GM12878 (cell line): ENCODE measurements around the gene SRA1. TPM values are rescaled to one million over a fixed set of nuclear protein-coding genes. Genes with fewer than 3 reads are reported as not detected.

Experiments used
- ATAC-seq: fragments of 200-7000 bp; cut with Tn5 transposase; 3 replicates; pipeline ENCODE4 v1.9.1; 2020; ENCODE audit warnings: mild to moderate bottlenecking, moderate library complexity
- BruUV-seq: library from RNA; stranded (reverse); fragments of 400-500 nt; replicated peaks from 2 replicates; lab custom pipeline; 2021; lab: Mats Ljungman, UMichigan
- CTCF ChIA-PET: fragments of 300-600 bp; sonication (Branson Sonifier 250); formaldehyde crosslinking; extraction: SDS; loops from one replicate; lab custom pipeline; 2021; ENCODE audit warnings: inconsistent platforms; lab: Yijun Ruan, JAX
- POLR2A ChIA-PET: fragments of 350-600 bp; formaldehyde crosslinking; extraction: SDS; loops from one replicate; lab custom pipeline; 2021; ENCODE audit warnings: inconsistent platforms; lab: Charles Lee
- RAD21 ChIA-PET: fragments of 300-600 bp; sonication (Branson Sonifier 250); formaldehyde crosslinking; loops from one replicate; lab custom pipeline; 2023; ENCODE audit warnings: antibody characterized with exemption; ENCODE audit not compliant: unreplicated experiment; lab: Charles Lee
- SMC1A ChIA-PET: fragments of 300-600 bp; sonication (Branson Sonifier 250); formaldehyde crosslinking; loops from one replicate; lab custom pipeline; 2023; ENCODE audit not compliant: unreplicated experiment, uncharacterized antibody; lab: Charles Lee
- DNase-seq: peaks from one replicate; pipeline ENCODE4 v3.0.0-alpha.2; 2011; ENCODE audit warnings: low read depth, low spot score
- FAIRE-seq: peaks from 3 replicates; lab custom pipeline; 2011; peaks lifted over from hg19 to GRCh38; lab: Jason Lieb, UNC
- H2AFZ ChIP-seq: 2 replicates; pipeline ENCODE4 v1.6.0; 2011; ENCODE audit warnings: low read depth, low read length, control low read depth; ENCODE audit not compliant: control insufficient read depth
- H3K27ac ChIP-seq: 2 replicates; pipeline ENCODE4 v1.5.1; 2011; ENCODE audit warnings: control low read depth; ENCODE audit not compliant: control insufficient read depth, insufficient read depth
- H3K27me3 ChIP-seq, 2 experiments: replicated peaks in 1 of 2; 2 replicates each; pipeline versions ENCODE4 v1.6.0 to v1.6.1; 2011; ENCODE audit warnings: low read length in 1 of 2; ENCODE audit not compliant: control insufficient read depth in 2 of 2, insufficient read depth in 2 of 2
- H3K36me3 ChIP-seq, 2 experiments: 2 replicates each; pipeline ENCODE4 v1.5.1; 2011; ENCODE audit warnings: low read length in 1 of 2; ENCODE audit not compliant: control insufficient read depth in 2 of 2, insufficient read depth in 2 of 2
- H3K4me1 ChIP-seq: 2 replicates; pipeline ENCODE4 v1.6.1; 2011; ENCODE audit warnings: mild to moderate bottlenecking, low read length, moderate library complexity, mixed read lengths; ENCODE audit not compliant: control insufficient read depth, insufficient read depth
- H3K4me2 ChIP-seq: 2 replicates; pipeline ENCODE4 v1.6.0; 2011; ENCODE audit warnings: control low read depth; ENCODE audit not compliant: control insufficient read depth, insufficient read depth
- H3K4me3 ChIP-seq: fragments of 200-600 bp; sonication (generic); 2 replicates; pipeline ENCODE4 v1.5.1; 2016
- H3K79me2 ChIP-seq: 2 replicates; pipeline ENCODE4 v1.6.0; 2011; ENCODE audit warnings: low read length; ENCODE audit not compliant: control insufficient read depth, insufficient read depth
- H3K9ac ChIP-seq: 2 replicates; pipeline ENCODE4 v1.8.0; 2011; ENCODE audit warnings: low read length, control low read depth, mixed read lengths; ENCODE audit not compliant: control insufficient read depth, insufficient read depth
- H3K9me3 ChIP-seq: replicated peaks from 3 replicates; pipeline ENCODE4 v1.5.1; 2011; ENCODE audit warnings: mild to moderate bottlenecking, low read length; ENCODE audit not compliant: control insufficient read depth, insufficient read depth
- H4K20me1 ChIP-seq: 2 replicates; pipeline ENCODE4 v1.6.0; 2011; ENCODE audit not compliant: control insufficient read depth, insufficient read depth
- CUX1 ChIP-seq: IDR thresholded peaks from 2 replicates; pipeline ENCODE4 v1.6.1; 2012; ENCODE audit warnings: improper control_type of control experiment, low read depth, low read length; ENCODE audit not compliant: insufficient replicate concordance
- EZH2 ChIP-seq: IDR thresholded peaks from 2 replicates; pipeline ENCODE4 v1.6.1; 2012; ENCODE audit warnings: low read depth, mild to moderate bottlenecking, control low read depth, inconsistent platforms, low read length, borderline replicate concordance; ENCODE audit not compliant: control insufficient read depth
- FOS ChIP-seq: IDR thresholded peaks from 3 replicates; pipeline ENCODE4 v1.6.1; 2011; ENCODE audit warnings: borderline replicate concordance; ENCODE audit not compliant: insufficient read length; ENCODE audit errors: extremely low read depth
- FOXK2 ChIP-seq: fragments of 450-650 bp; IDR thresholded peaks from 2 replicates; pipeline ENCODE4 v1.6.1; 2017; ENCODE audit warnings: mild to moderate bottlenecking, moderate library complexity
- MYC ChIP-seq: IDR thresholded peaks from 2 replicates; pipeline ENCODE4 v1.6.1; 2011; ENCODE audit warnings: mild to moderate bottlenecking, low read length, moderate library complexity, inconsistent platforms; ENCODE audit not compliant: insufficient read depth, insufficient replicate concordance, insufficient read length, severe bottlenecking
- NFIC ChIP-seq: IDR thresholded peaks from 2 replicates; pipeline ENCODE4 v1.6.1; 2012; ENCODE audit warnings: low read depth, mild to moderate bottlenecking, inconsistent platforms, low read length, moderate library complexity
- NR2C1 ChIP-seq: fragments of 450-650 bp; IDR thresholded peaks from 2 replicates; pipeline ENCODE4 v1.6.1; 2017; ENCODE audit warnings: antibody characterized with exemption, mild to moderate bottlenecking, moderate library complexity
- NRF1 ChIP-seq: conservative IDR thresholded peaks from 2 replicates; pipeline ENCODE4 v1.6.1; 2011; ENCODE audit warnings: mild to moderate bottlenecking, low read depth, low read length, improper control_type of control experiment
- POLR2AphosphoS2 ChIP-seq: IDR thresholded peaks from 2 replicates; pipeline ENCODE4 v1.6.1; 2011; ENCODE audit warnings: low read depth, mild to moderate bottlenecking, low read length, improper control_type of control experiment, moderate library complexity
- SMAD1 ChIP-seq: fragments of 450-650 bp; IDR thresholded peaks from 2 replicates; pipeline ENCODE4 v1.6.1; 2018; ENCODE audit warnings: mild to moderate bottlenecking, low read depth; ENCODE audit not compliant: partially characterized antibody
- SMARCA5 ChIP-seq: fragments of 450-650 bp; IDR thresholded peaks from 2 replicates; pipeline ENCODE4 v1.6.1; 2017; ENCODE audit warnings: mild to moderate bottlenecking
- SMC3 ChIP-seq: IDR thresholded peaks from 2 replicates; pipeline ENCODE4 v1.6.1; 2011; ENCODE audit warnings: low read length, improper control_type of control experiment, borderline replicate concordance
- SREBF2 ChIP-seq: IDR thresholded peaks from 2 replicates; pipeline ENCODE4 v1.6.1; 2012; ENCODE audit warnings: mild to moderate bottlenecking, low read length
- ZNF384 ChIP-seq: IDR thresholded peaks from 2 replicates; pipeline ENCODE4 v1.6.1; 2012; ENCODE audit warnings: low read depth, mild to moderate bottlenecking, low read length, improper control_type of control experiment, borderline replicate concordance
- ZSCAN29 ChIP-seq: fragments of 450-650 bp; IDR thresholded peaks from 2 replicates; pipeline ENCODE4 v1.6.1; 2017; ENCODE audit warnings: mild to moderate bottlenecking, moderate library complexity
- WGBS: methylation state at CpG from one replicate; pipeline ENCODE4 v1.1.6; 2016; ENCODE audit warnings: low lambda C conversion rate; ENCODE audit not compliant: insufficient replicate concordance, insufficient coverage; ENCODE audit errors: missing lambda C conversion rate; 5-methylcytosine and 5-hydroxymethylcytosine counted together
- in situ Hi-C: fragments of 300-500 bp; cut with MboI; formaldehyde crosslinking; loops from 9 replicates; pipeline ENCODE4 v1.14.3; 2018; ENCODE audit warnings: mixed read lengths
- intact Hi-C: fragments of 100-400 bp; cut with micrococcal nuclease; formaldehyde crosslinking; loops from one replicate; pipeline ENCODE4 v1.14.2; 2022; ENCODE audit not compliant: unreplicated experiment
- polyA plus RNA-seq, 11 experiments: library from polyadenylated mRNA; depleted of rRNA in 4 of 11; unstranded in 6 of 11; stranded (reverse) in 5 of 11; fragments of >200 nt; fragmentation: Nextera tagmentation in 4 of 11; fragmentation: Illumina TruSeq in 1 of 11; extraction: Ambion mirVana in 4 of 11; extraction: Trizol in 1 of 11; gene quantifications; 1 replicate in 1 of 11; 2 replicates in 10 of 11; pipeline versions ENCODE4 v1.2.1 to v1.2.3, GENCODE V29; 2011 to 2016; ENCODE audit warnings: inconsistent platforms in 2 of 11, missing spikeins in 2 of 11, low read depth in 1 of 11
- total RNA-seq, 4 experiments: library from RNA; depleted of rRNA in 3 of 4; stranded (reverse); fragments of >200 nt in 3 of 4; fragmentation: Illumina TruSeq in 1 of 4; extraction: Trizol in 1 of 4; gene quantifications; 2 replicates each; pipeline versions ENCODE4 v1.2.1 to v1.2.3, GENCODE V29; 2013 to 2021
- TF ChIP-seq, protein P1 (sequence below): fragments of 150-350 bp; IDR thresholded peaks from 2 replicates; pipeline ENCODE4 v1.6.1; 2016; ENCODE audit warnings: low read depth, low read length

SRA1 gene
- total and polyA plus RNA-seq, 10 of the 15 experiments (the other 5 are each of a cell fraction or from before 2014, with no cell fraction given): 35.3 to 127 (median 56.1) TPM

DNA sequence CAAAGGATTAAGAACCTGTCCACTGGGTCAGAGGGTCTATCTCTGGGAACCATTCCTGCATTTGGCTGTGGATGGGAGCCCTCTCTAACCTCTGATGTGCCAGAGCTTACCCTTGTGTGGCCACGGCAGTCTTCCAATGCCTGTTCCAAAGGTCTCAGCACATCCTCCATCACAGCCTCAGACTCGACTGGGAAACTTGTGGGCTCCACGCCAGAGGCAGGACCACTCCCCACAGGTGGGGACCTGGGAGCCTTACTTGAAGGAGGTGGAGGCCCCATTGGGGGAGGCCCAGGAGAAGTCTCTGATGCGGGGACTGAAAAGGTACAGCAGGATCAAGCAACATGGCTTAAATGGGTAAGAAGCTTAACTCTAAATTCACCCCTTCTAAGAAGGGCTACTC, 5.4 kb downstream of the SRA1 start:
- SMC1A ChIA-PET: interaction anchor here (1.2 to 1.6 kb wide), 4 partner anchors 8 to 87 kb away, joined by 3 to 5 read pairs (median 4); partner anchors contain the start of gene TMCO6
- RAD21 ChIA-PET: interaction anchor here (1.3 kb wide), 1 partner anchor 83 kb away, joined by 4 read pairs; no protein-coding TSS in a partner anchor
- Histone ChIP-seq H3K27me3 (no peaks in the 10 kb centered on the region), H3K36me3 (peaks cover 18 to 36% of the 10 kb centered on the region in 2 experiments), H3K79me2 (peaks cover 43% of the 10 kb centered on the region), H3K4me3 (no peak overlapping the region), H3K9ac (no peak overlapping the region), H3K27ac (no peak overlapping the region), H2AFZ (no peak overlapping the region), H3K4me1 (peaks cover 34% of the 10 kb centered on the region), H3K9me3 (no peaks in the 10 kb centered on the region), H3K4me2 (no peak overlapping the region), H4K20me1 (no peaks in the 10 kb centered on the region)
- in situ Hi-C loops (no loop called here), intact Hi-C loops (loop anchor here (5.0 kb wide), 1 partner anchor 150 kb away; the partner anchor contains the start of gene ANKHD1)
- no TSS peak for BruUV-seq
- ATAC-seq (no peak), DNase-seq (no peak), FAIRE-seq (no peak)
- WGBS: 100% methylated on average over 4 of the region's 4 CpGs
- POLR2A ChIA-PET: interaction anchor here (0.6 to 0.7 kb wide), 2 partner anchors 20 to 104 kb away, joined by 3 read pairs; no protein-coding TSS in a partner anchor
- no peak for TF ChIP-seq ZSCAN29
- TF ChIP-seq POLR2AphosphoS2: no peak
- no peak for TF ChIP-seq CUX1
- TF ChIP-seq SMC3: no peak
- TF ChIP-seq NR2C1: no peak
- TF ChIP-seq ZNF384: no peak
- no peak for TF ChIP-seq NRF1
- TF ChIP-seq, protein P1, sequence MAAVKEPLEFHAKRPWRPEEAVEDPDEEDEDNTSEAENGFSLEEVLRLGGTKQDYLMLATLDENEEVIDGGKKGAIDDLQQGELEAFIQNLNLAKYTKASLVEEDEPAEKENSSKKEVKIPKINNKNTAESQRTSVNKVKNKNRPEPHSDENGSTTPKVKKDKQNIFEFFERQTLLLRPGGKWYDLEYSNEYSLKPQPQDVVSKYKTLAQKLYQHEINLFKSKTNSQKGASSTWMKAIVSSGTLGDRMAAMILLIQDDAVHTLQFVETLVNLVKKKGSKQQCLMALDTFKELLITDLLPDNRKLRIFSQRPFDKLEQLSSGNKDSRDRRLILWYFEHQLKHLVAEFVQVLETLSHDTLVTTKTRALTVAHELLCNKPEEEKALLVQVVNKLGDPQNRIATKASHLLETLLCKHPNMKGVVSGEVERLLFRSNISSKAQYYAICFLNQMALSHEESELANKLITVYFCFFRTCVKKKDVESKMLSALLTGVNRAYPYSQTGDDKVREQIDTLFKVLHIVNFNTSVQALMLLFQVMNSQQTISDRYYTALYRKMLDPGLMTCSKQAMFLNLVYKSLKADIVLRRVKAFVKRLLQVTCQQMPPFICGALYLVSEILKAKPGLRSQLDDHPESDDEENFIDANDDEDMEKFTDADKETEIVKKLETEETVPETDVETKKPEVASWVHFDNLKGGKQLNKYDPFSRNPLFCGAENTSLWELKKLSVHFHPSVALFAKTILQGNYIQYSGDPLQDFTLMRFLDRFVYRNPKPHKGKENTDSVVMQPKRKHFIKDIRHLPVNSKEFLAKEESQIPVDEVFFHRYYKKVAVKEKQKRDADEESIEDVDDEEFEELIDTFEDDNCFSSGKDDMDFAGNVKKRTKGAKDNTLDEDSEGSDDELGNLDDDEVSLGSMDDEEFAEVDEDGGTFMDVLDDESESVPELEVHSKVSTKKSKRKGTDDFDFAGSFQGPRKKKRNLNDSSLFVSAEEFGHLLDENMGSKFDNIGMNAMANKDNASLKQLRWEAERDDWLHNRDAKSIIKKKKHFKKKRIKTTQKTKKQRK: no peak
- TF ChIP-seq MYC: no peak
- no peak for TF ChIP-seq EZH2
- no peak for TF ChIP-seq SMARCA5
- TF ChIP-seq SMAD1: no peak
- no peak for TF ChIP-seq SREBF2
- no peak for TF ChIP-seq FOXK2
- TF ChIP-seq FOS: no peak
- TF ChIP-seq NFIC: no peak
- CTCF ChIA-PET: no interaction called here
